Esophagus squamous epithelium (tissue), 4 donors: ENCODE measurements around the gene FAM9C.

Source experiments
- CTCF ChIP-seq, 6 experiments: fragments of 450-650 bp in 4 of 6; fragments of 200-600 bp in 2 of 6; sonication (generic) in 2 of 6; IDR thresholded peaks; one replicate each; pipeline ENCODE4 v1.5.1; 2016 to 2019; ENCODE audit warnings: antibody characterized with exemption in 6 of 6, mild to moderate bottlenecking in 4 of 6, moderate library complexity in 4 of 6
- POLR2A ChIP-seq, 4 donors: fragments of 450-650 bp; IDR thresholded peaks; one replicate each; pipeline ENCODE4 v1.6.1; 2017; ENCODE audit warnings: antibody characterized with exemption in 4 of 4, mild to moderate bottlenecking in 4 of 4, moderate library complexity in 3 of 4

GRCh38 chrX:13074297-13075262 is 30.2 kb upstream of the FAM9C start:
- no peak for TF ChIP-seq POLR2A (IDR thresholded peaks at IDR 0.05)
- TF ChIP-seq CTCF (IDR thresholded peaks at IDR 0.05), result no peak
